LNCaP clone FGC (cell line): ENCODE results near the gene DLGAP3.

Experiments
- DNase-seq: peaks from one replicate; pipeline ENCODE4 v3.0.0-alpha.2; 2011; ENCODE audit warnings: low read depth
- H3K4me3 ChIP-seq: 2 replicates; pipeline ENCODE4 v1.5.1; 2011; ENCODE audit warnings: mild to moderate bottlenecking, low read depth, low read length, control low read depth
- TF ChIP-seq, protein P1 (sequence below): IDR thresholded peaks from 2 replicates; pipeline ENCODE4 v1.5.1; 2012; ENCODE audit warnings: mild to moderate bottlenecking; ENCODE audit not compliant: control insufficient read depth, insufficient read depth; ENCODE audit errors: extremely low read depth

Gene DLGAP3

DNA sequence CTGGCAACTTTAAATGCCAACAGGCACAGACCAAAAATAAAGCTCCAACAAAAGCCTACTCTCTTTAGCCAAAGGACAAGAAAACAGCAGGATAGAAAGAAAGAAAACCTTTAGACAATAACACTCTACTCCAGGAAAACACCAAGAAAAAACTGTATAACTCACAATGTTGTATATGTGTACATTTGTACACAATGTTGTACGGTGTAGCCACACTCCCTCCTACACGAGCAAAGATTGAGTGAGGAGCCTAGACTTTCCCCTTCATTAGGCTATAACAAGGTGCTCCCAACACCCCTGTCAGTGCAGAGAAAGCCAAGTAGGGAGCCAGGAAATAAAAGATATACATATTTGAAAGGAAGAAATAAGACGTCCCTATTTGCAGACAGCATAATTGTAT, 112.7 kb downstream of the DLGAP3 start:
- DNase-seq = no peak
- H3K4me3 ChIP-seq = no peak overlapping the region
- TF ChIP-seq, protein P1, sequence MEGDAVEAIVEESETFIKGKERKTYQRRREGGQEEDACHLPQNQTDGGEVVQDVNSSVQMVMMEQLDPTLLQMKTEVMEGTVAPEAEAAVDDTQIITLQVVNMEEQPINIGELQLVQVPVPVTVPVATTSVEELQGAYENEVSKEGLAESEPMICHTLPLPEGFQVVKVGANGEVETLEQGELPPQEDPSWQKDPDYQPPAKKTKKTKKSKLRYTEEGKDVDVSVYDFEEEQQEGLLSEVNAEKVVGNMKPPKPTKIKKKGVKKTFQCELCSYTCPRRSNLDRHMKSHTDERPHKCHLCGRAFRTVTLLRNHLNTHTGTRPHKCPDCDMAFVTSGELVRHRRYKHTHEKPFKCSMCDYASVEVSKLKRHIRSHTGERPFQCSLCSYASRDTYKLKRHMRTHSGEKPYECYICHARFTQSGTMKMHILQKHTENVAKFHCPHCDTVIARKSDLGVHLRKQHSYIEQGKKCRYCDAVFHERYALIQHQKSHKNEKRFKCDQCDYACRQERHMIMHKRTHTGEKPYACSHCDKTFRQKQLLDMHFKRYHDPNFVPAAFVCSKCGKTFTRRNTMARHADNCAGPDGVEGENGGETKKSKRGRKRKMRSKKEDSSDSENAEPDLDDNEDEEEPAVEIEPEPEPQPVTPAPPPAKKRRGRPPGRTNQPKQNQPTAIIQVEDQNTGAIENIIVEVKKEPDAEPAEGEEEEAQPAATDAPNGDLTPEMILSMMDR = no peak

- TF ChIP-seq, protein P1 = no peak
- H3K4me3 ChIP-seq = no peak overlapping the region
- no peak for DNase-seq
These were observed 113.1 kb downstream of the DLGAP3 start for GRCh38 chr1:34816332-34816731.
